ENCODE measurements around the gene SSMEM1.
"Not testable (repeated sequence)": the region's sequence is repeated elsewhere in the genome, so short reads cannot be mapped to it uniquely, and the experiment has no call there.

The SSMEM1 gene, protein sequence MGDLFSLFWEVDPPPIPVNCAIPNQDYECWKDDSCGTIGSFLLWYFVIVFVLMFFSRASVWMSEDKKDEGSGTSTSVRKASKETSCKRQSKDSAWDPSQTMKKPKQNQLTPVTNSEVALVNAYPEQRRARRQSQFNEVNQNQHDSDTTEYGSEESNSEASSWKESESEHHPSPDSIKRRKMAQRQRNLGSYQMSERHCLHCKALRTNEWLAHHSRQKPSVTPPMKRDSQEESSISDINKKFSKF

GRCh38 chr7:130207642-130208041, at the start of gene SSMEM1:
SSMEM1 (plus strand) TSS chr7:130207860; CDS start chr7:130207911, 51 bp downstream.
- in situ Hi-C loops (cut with MboI; ENCODE audit: low sequenced_read_pairs), result no loop called here

DNA sequence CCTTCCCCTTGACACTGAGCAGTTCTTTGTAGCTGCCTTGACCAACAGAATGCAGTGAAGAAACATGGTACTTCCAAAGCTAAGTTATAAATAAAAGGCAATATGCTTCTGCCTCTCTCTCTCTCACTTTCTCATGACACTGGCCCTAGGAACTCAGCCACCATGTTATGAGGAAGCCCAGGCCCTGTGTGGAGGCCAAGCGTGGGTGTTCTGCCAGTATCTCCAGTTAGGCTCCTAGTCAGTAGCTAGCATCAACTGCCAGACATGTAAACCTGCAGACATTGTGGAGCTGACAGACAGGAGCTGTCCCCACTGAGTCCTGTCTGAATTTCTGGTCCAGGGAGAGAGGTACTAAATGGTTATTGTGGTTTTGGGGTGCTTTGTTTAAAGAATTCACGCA, 47.6 kb upstream of the SSMEM1 start:
- in situ Hi-C loops (cut with MboI; ENCODE audit: low sequenced_read_pairs), result no loop called here

DNA sequence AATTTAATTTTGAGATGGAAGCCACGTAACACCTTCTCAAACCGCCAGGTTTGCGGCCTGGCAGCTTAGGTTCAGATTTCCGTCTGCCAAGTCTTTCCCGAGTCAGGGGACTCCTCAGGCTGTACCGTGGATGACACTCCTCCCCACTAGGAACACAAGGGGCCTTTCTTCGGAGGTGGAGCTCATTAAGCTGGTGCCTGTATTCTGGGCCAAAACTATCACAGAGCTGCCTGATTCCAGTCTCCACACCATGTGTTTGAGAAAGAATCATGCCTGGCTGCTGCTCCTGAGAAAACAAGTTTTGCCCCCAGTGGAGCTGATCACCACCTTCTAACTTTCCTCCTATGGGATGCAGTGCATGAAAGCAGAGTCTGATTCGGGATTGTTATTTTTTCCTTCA, 47.2 kb upstream of the SSMEM1 start:
- in situ Hi-C loops (cut with MboI; ENCODE audit: low sequenced_read_pairs), result no loop called here

- in situ Hi-C loops (cut with MboI; ENCODE audit: low sequenced_read_pairs), result no loop called here
Measured at GRCh38 chr7:130162196-130162595, 45.5 kb upstream of the SSMEM1 start.

DNA sequence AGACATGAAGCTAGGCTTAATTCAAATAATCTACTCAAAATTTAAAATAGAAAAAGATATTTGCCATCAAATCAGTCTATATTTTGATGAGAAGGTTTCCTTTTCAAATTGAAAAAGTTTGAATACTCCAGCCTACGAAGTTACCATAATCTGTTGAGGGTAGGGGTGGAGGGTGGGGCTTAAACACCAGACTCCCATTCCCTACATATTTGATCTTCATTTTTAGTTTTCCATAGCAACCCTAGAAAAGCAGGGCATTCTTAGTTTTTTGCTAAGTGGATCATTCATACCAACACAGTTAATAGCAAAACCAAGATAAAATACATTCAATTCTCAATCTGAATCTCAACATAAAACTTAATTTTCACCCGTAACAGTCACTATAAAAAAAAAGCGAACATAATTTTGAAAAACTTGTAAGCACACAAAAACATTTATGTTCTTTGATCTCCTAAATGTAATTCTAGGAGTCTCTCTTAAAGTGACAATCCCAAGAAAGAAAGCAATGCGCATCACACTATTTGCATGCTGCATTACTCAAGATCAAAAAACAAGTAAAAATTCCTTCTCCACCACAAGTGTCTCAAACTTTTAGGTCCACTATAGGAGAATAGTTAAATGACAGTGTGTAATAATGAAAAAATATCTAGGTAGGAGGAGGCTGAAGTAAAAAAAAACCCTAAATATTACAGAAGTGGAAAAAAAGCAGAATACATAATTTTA, 33.3 kb upstream of the SSMEM1 start:
- in situ Hi-C loops (cut with MboI; ENCODE audit: low sequenced_read_pairs), result no loop called here

- in situ Hi-C loops (cut with MboI; ENCODE audit: low sequenced_read_pairs), result no loop called here
Measured at GRCh38 chr7:130178251-130178650, 29.4 kb upstream of the SSMEM1 start.

DNA sequence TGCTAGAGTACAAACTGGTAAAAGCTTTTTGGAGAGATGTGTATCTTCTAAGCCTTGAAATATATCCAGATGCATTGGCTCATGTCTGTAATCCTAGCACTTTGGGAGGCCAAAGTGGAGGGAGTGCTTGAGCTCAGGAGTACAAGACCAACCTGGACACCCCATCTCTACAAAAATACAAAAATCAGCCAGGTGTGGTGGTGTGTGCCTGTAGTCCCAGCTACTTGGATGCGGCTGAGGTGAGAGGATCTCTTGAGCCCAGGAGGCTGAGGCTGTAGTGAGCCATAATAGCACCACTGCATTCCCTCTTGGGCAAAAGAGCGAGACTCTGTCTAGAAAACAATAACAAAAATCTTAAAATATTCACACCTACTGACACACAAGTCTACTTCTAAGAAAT, 28.0 kb upstream of the SSMEM1 start:
- in situ Hi-C loops (cut with MboI; ENCODE audit: low sequenced_read_pairs), result no loop called here

GRCh38 chr7:130180571-130181262, 26.9 kb upstream of the SSMEM1 start:
- in situ Hi-C loops (cut with MboI; ENCODE audit: low sequenced_read_pairs), result no loop called here

DNA sequence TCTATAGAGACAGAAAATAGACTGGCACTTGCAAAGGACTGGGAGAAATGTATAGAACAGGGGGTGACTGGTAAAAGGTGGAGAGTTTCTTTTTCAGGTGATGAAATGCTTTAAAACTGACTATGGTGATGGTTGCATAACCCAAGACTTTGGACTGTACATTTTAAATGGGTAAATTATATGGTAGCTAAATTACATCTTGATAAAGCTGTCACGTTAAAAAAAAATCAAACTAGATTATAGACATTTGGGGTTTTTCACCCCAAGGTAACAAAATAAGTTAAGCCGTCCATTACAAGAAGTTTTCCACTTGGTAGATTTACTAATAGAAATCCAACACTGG, 26.4 kb upstream of the SSMEM1 start:
- in situ Hi-C loops (cut with MboI; ENCODE audit: low sequenced_read_pairs), result no loop called here

GRCh38 chr7:130182990-130183389, 24.7 kb upstream of the SSMEM1 start:
- in situ Hi-C loops (cut with MboI; ENCODE audit: low sequenced_read_pairs), result no loop called here

DNA sequence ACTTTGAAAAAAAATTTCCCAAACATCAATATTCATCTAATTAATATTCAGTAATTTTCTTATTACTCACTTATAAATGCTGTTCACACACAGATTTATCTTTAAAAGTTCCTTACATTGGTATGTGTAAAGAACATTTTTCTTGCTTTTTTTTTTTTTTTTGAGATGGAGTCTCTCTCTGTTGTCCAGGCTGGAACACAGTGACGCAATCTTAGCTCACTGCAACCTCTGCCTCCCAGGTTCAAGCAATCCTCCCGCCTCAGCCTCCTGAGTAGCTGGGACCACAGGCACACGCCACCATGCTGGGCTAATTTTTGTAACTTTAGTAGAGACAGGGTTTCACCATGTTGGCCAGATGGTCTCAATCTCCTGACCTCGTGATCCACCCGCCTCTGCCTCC, 23.3 kb upstream of the SSMEM1 start:
- in situ Hi-C loops (cut with MboI; ENCODE audit: low sequenced_read_pairs), result not testable (repeated sequence)

DNA sequence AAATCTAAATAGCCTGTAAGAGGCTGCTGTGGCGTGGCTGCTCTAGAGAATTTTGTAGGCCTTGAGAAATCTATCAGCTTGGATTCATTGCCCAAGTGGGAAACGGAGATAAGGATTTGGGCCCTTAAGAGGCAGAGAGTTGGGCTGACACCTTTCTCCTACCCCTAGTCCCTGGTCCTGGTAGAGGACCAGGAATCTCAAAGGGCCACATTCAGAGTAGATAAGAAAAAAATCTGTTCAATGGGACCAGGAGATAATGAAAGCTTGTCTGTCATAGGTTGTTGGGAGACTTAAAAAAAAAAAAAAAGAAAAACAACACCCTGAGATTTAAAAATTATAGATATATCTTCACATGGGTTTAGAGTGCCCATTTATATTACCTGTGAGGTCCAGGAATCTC, 20.3 kb upstream of the SSMEM1 start:
- in situ Hi-C loops (cut with MboI; ENCODE audit: low sequenced_read_pairs), result no loop called here

- in situ Hi-C loops (cut with MboI; ENCODE audit: low sequenced_read_pairs), result no loop called here
Measured at GRCh38 chr7:130189343-130189742, 18.3 kb upstream of the SSMEM1 start.

- in situ Hi-C loops (cut with MboI; ENCODE audit: low sequenced_read_pairs), result no loop called here
Measured at GRCh38 chr7:130191791-130192190, 15.9 kb upstream of the SSMEM1 start.

- in situ Hi-C loops (cut with MboI; ENCODE audit: low sequenced_read_pairs), result no loop called here
Measured at GRCh38 chr7:130195396-130195795, 12.3 kb upstream of the SSMEM1 start.

GRCh38 chr7:130196476-130196875, 11.2 kb upstream of the SSMEM1 start:
- in situ Hi-C loops (cut with MboI; ENCODE audit: low sequenced_read_pairs), result no loop called here

DNA sequence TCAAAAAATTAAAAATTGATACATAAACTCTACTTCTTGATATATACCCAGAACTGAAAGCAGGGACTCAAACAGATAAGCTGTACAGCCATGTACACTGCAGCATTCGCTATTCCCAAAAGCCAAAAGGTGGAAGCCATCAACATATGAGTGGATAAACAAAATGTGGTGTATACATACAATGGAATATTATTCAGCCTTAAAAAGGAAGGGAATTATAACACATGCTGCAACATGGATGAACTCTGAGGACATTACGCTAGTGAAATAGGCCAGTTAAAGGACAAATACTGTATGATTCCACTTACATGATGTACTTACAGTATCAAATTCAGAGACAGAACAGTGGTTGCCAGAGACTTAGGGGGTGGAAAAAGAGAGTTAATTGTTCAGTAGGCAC, 10.6 kb upstream of the SSMEM1 start:
- in situ Hi-C loops (cut with MboI; ENCODE audit: low sequenced_read_pairs), result no loop called here

DNA sequence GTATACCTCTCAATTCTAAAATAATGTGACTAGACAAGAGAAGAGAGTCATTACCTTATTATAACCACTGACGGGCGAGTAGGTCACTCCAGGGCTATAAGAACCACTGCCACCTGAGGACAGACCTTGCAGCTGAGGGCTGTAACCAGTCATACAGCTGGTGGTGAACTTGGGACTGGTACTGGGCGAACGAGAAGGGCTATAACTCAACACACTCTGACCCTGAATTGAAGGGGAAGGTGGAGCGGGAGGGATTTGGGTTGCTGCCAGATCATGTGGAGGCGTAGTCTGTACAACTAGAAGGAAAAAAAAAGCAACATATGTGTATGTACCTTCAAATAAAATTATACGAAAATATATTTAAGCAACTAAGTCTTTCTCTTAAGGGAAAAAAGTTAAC, 5.9 kb upstream of the SSMEM1 start:
- in situ Hi-C loops (cut with MboI; ENCODE audit: low sequenced_read_pairs), result no loop called here

DNA sequence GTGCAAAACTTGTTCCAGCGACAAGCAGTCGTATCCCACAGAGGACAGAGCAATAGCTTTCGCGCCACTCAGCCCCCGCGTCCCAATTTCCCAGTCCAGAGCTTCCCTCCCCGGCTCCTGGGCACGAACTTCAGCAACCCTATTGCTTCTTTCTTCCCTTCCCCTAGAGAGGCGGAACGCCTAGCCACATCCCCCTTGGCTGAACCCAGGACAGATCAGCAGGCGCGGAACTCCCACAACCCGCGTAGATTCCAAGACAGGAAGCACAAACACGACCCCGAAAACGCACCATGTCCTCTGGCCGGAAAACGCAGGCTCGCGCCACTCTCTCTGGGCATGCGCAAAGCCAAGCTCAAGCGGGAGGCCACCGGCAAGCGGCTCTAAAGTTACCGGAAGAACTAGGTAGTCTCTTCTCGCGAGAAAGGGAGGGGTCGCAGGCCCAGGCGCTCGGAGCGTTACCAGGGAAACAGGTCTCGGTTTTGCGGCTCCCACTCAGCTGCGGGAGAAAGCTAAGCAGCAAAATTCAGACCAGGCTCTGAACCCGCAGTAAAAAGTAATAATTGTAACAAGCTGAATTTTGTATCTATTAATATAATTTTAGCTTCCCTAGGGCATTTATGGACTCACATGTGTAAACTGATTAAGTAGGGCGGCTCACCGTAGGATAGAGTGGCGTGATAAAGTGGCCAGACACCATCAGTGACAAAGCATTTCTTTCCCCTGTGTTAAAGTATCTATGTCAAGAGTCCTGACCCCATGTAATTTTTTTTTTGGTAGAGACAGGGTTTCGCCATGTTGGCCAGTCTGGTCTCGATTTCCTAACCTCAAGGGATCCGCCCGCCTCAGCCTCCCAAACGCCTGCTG, 2.3 kb upstream of the SSMEM1 start, which contains the start of gene TMEM209:
TSS of gene TMEM209 (minus strand) at position 323 of the 864 bp plus-strand sequence. CDS start at position 292, 31 bp downstream.
- in situ Hi-C loops (cut with MboI; ENCODE audit: low sequenced_read_pairs), result no loop called here

- in situ Hi-C loops (cut with MboI; ENCODE audit: low sequenced_read_pairs), result no loop called here
Measured at GRCh38 chr7:130207033-130207432, 627 bp upstream of the SSMEM1 start.

GRCh38 chr7:130208516-130208915, 856 bp downstream of the SSMEM1 start:
- in situ Hi-C loops (cut with MboI; ENCODE audit: low sequenced_read_pairs), result no loop called here
